Breast epithelium (tissue), 4 donors: ENCODE measurements around the gene HIBADH. TPM values are rescaled to one million over a fixed set of nuclear protein-coding genes. Genes with fewer than 3 reads are reported as not detected.

Experiments used
- DNase-seq, 2 donors: peaks; one replicate each; pipeline ENCODE4 v3.0.0-alpha.2; 2019; ENCODE audit warnings: low spot score in 2 of 2
- H3K27ac ChIP-seq, 2 donors: fragments of 200-600 bp; sonication (generic) in 1 of 2; one replicate each; pipeline ENCODE4 v1.5.1; 2016 to 2019; ENCODE audit warnings: mild to moderate bottlenecking in 1 of 2
- H3K27me3 ChIP-seq, 2 donors: fragments of 200-600 bp; sonication (generic) in 1 of 2; one replicate each; pipeline versions ENCODE4 v1.5.1 to v1.6.0; 2017 to 2019; ENCODE audit warnings: control low read depth in 1 of 2, mild to moderate bottlenecking in 1 of 2
- H3K36me3 ChIP-seq: fragments of 200-600 bp; one replicate; pipeline ENCODE4 v1.5.1; 2019
- H3K4me1 ChIP-seq, 2 donors: fragments of 200-600 bp; sonication (generic); one replicate each; pipeline ENCODE4 v1.5.1; 2016 to 2019; ENCODE audit warnings: control low read depth in 1 of 2
- H3K4me3 ChIP-seq, 3 donors: fragments of 200-600 bp; sonication (generic); 1 replicate in 2 of 3; 2 replicates in 1 of 3; pipeline ENCODE4 v1.5.1; 2016 to 2019; ENCODE audit warnings: mild to moderate bottlenecking in 3 of 3, moderate library complexity in 2 of 3
- H3K9me3 ChIP-seq, 2 donors: fragments of 200-600 bp; sonication (generic) in 1 of 2; one replicate each; pipeline ENCODE4 v1.5.1; 2016 to 2019; ENCODE audit warnings: control low read depth in 1 of 2
- POLR2A ChIP-seq: fragments of 450-650 bp; IDR thresholded peaks from one replicate; pipeline ENCODE4 v1.6.1; 2016; ENCODE audit warnings: antibody characterized with exemption, mild to moderate bottlenecking, moderate library complexity
- POLR2AphosphoS5 ChIP-seq, 3 donors: sonication (generic); formaldehyde crosslinking; IDR thresholded peaks; one replicate each; pipeline ENCODE4 v1.6.1; 2017; ENCODE audit warnings: antibody characterized with exemption in 3 of 3
- intact Hi-C: fragments of 100-400 bp; cut with DNase I; formaldehyde crosslinking; loops from one replicate; pipeline ENCODE4 v1.15.1; 2023; ENCODE audit warnings: low total_unique reads
- total RNA-seq, 3 donors: library from RNA; depleted of rRNA; stranded (reverse); fragments of >200 nt; gene quantifications; one replicate each; pipeline ENCODE4 v1.1.0, GENCODE V29; 2016
- TF ChIP-seq, protein P1 (sequence below), 3 donors: fragments of 450-650 bp; IDR thresholded peaks; one replicate each; pipeline ENCODE4 v1.5.1; 2016 to 2017; ENCODE audit warnings: antibody characterized with exemption in 3 of 3, mild to moderate bottlenecking in 3 of 3, moderate library complexity in 3 of 3

The HIBADH gene
- total RNA-seq, 3 donors from 2014 or later = 50.5 to 80.1 (median 67.5) TPM

DNA sequence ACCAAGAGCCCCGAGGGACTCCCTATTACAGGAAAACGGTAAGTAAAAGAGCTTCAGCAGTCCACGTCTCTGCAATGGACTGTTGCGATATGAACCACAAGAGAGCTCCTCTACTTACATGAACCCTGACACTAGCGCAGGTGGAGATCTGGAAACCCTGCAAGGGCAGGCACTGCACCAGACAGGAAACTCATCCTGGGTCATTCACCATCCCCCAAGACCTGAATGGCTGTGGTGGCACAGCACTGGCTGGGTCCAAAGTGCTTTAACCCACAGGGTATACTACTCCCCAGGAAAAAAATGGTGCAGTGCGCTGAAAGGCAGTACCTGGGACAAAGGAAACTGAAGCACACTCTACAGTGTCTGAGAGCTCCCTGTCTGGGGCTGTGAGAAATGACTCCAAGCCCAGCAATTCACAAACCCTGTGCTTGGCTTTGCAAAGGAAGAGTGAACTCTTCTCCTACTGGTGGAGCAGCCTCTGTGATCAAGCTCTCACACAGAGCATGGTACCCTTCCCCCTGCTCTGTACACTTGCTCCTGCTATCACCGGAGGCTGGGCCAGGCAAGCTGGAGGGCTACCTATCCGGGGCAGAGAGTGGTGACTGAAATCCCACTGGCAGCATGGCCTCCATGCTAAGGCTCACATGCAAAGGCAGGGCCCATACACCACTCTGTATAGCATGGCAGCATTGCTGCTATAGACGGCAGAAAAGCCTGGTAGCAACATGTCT, 44.9 kb downstream of the HIBADH start:
- peaks cover 32 to 42% of the 10 kb centered on the region in 2 donors for H3K9me3 ChIP-seq
- no peak for DNase-seq
- no peaks in the 10 kb centered on the region for H3K27me3 ChIP-seq
- no peak overlapping the region for H3K4me3 ChIP-seq
- no peaks in the 10 kb centered on the region for H3K4me1 ChIP-seq
- TF ChIP-seq POLR2AphosphoS5 (IDR thresholded peaks at IDR 0.05) = no peak
- no peak for TF ChIP-seq POLR2A
- TF ChIP-seq, protein P1, sequence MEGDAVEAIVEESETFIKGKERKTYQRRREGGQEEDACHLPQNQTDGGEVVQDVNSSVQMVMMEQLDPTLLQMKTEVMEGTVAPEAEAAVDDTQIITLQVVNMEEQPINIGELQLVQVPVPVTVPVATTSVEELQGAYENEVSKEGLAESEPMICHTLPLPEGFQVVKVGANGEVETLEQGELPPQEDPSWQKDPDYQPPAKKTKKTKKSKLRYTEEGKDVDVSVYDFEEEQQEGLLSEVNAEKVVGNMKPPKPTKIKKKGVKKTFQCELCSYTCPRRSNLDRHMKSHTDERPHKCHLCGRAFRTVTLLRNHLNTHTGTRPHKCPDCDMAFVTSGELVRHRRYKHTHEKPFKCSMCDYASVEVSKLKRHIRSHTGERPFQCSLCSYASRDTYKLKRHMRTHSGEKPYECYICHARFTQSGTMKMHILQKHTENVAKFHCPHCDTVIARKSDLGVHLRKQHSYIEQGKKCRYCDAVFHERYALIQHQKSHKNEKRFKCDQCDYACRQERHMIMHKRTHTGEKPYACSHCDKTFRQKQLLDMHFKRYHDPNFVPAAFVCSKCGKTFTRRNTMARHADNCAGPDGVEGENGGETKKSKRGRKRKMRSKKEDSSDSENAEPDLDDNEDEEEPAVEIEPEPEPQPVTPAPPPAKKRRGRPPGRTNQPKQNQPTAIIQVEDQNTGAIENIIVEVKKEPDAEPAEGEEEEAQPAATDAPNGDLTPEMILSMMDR (IDR thresholded peaks at IDR 0.05) = no peak
- H3K36me3 ChIP-seq = no peaks in the 10 kb centered on the region
- intact Hi-C loops = no loop called here
- H3K27ac ChIP-seq = no peak overlapping the region

DNA sequence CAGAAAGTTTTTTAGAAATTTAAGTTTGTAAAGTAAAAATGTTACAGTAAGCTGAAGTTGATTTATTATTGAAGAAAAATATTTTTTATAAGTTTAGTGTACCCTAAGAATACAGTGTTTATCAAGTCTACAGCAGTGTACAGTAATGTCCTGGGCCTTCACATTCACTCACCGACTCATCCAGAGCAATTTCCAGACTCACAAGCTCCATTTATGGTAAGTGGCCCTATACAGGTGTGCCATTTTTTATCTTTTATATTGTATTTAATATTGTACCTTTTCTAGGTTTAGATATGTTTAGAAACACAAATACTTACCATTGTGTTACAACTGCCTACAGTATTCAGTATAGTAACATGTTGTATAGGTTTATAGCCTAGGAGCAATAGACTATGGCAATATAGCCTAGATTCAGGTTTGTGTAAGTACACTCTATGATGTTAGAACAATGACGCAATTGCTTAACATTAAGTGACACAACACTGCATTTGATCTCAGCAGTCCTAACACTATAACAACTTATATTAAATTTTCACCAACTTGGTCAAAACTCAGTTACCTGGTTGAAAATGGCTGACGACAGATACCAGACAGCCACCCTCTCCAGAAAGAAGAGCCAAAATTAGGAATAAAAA, 45.7 kb downstream of the HIBADH start:
- intact Hi-C loops = no loop called here

DNA sequence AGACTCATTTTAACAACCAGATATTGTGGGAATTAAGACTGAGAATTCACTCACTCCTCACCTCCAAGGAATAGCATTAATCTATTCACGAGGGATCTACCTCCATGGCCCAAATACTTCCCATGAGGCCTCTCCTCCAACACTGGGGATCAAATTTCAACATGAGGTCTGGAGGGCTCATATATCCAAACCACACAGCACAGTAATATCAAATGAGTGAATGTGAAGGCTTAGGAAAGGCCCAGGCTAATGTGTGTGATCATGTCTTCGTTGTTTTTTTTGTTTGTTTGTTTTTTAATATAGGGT, 46.5 kb downstream of the HIBADH start:
- no peak overlapping the region for H3K27ac ChIP-seq
- DNase-seq = no peak
- intact Hi-C loops = no loop called here

More for the DNA sequence above, 45.7 kb downstream of the HIBADH start:
- Histone ChIP-seq H3K4me1 (no peaks in the 10 kb centered on the region), H3K27ac (no peak overlapping the region), H3K4me3 (no peak overlapping the region), H3K9me3 (peaks cover 31 to 36% of the 10 kb centered on the region in 2 donors), H3K36me3 (no peaks in the 10 kb centered on the region), H3K27me3 (no peaks in the 10 kb centered on the region)
- DNase-seq = no peak
- no peak for TF ChIP-seq POLR2A
- TF ChIP-seq POLR2AphosphoS5 (IDR thresholded peaks at IDR 0.05) = no peak
- TF ChIP-seq, protein P1 (IDR thresholded peaks at IDR 0.05) = no peak

DNA sequence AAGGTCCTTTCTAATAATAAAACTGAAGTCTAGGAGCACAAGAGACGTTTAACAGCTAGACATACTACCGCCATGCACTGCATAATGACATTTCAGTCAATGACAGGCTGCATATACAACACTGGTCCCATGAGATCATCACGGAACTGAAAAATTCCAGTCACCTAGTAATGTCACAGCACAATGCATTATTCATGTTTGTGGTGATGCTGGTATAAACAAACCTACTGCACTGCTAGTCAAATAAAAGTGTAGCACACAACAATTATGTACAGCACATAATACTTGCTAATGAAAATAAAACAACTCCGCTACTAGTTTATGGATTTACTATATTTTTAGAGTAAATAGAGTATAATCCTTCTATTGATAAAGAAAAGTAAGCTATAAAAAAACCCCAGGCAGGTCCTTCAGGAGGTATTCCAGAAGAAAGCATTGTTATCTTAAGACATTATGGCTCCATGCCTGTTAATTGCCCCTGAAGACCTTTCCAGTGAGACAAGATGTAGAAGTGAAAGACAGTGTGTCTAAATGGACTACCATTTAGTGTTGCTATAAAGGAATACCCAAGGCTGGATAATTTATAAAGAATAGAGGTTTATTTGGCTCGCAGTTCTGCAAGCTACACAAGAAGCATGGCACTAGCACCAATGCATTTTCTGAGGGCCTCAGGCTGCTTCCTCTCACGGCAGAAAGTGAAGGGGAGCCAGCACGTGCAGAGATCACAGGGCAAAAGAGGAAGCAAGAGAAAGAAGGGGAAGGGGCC, 47.1 kb downstream of the HIBADH start:
- no peak for DNase-seq
- intact Hi-C loops = no loop called here
- no peak for TF ChIP-seq POLR2A
- no peak for TF ChIP-seq POLR2AphosphoS5 (IDR thresholded peaks at IDR 0.05)
- TF ChIP-seq, protein P1 (IDR thresholded peaks at IDR 0.05) = no peak
- H3K36me3 ChIP-seq = no peaks in the 10 kb centered on the region
- H3K9me3 ChIP-seq = peaks cover 18 to 22% of the 10 kb centered on the region in 2 donors
- H3K4me1 ChIP-seq = no peaks in the 10 kb centered on the region
- H3K27ac ChIP-seq = no peak overlapping the region
- H3K27me3 ChIP-seq = no peaks in the 10 kb centered on the region
- H3K4me3 ChIP-seq = no peak overlapping the region

More for the DNA sequence above, 46.5 kb downstream of the HIBADH start:
- H3K4me3 ChIP-seq = no peak overlapping the region
- no peaks in the 10 kb centered on the region for H3K27me3 ChIP-seq
- H3K9me3 ChIP-seq = peaks cover 22 to 28% of the 10 kb centered on the region in 2 donors
- TF ChIP-seq POLR2A (no peak), POLR2AphosphoS5 (IDR thresholded peaks at IDR 0.05) (no peak)
- TF ChIP-seq, protein P1 (IDR thresholded peaks at IDR 0.05) = no peak
- H3K36me3 ChIP-seq = no peaks in the 10 kb centered on the region
- H3K4me1 ChIP-seq = no peaks in the 10 kb centered on the region

DNA sequence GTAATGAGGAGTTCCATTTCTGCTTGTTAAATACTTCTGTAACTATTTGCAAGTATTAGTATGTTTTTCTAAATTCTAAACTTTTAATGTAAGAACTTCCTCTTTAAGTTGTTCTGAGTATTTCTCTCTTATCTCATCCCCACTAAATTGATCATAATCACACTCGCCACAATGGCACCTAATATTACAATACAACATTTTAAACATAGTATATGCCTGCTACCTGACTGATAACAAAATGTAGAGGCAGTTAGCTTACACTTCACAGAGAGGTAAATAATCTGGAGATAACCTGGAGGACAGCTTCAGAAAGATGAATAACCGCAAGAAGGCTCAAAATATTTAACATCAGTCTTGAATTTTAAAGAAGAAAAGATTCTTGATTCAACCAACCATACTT, 48.6 kb downstream of the HIBADH start:
- no peak overlapping the region for H3K27ac ChIP-seq
- intact Hi-C loops = no loop called here
- H3K9me3 ChIP-seq = peaks cover 6 to 8% of the 10 kb centered on the region in 2 donors
- no peak overlapping the region for H3K4me3 ChIP-seq
- H3K36me3 ChIP-seq = no peaks in the 10 kb centered on the region
- TF ChIP-seq, protein P1 (IDR thresholded peaks at IDR 0.05) = no peak
- no peak for TF ChIP-seq POLR2AphosphoS5 (IDR thresholded peaks at IDR 0.05)
- no peak for TF ChIP-seq POLR2A
- no peaks in the 10 kb centered on the region for H3K4me1 ChIP-seq
- DNase-seq = no peak
- no peaks in the 10 kb centered on the region for H3K27me3 ChIP-seq
